Right lung (tissue), 5 donors: ENCODE measurements around the gene FIS1. TPM values are rescaled to one million over a fixed set of nuclear protein-coding genes. Genes with fewer than 3 reads are reported as not detected.
"Not testable (repeated sequence)": the region's sequence is repeated elsewhere in the genome, so short reads cannot be mapped to it uniquely, and the experiment has no call there.

ENCODE experiments used
- DNase-seq, 2 donors: peaks; one replicate each; pipeline ENCODE4 v3.0.0-alpha.2; 2013
- polyA plus RNA-seq, 5 donors: library from polyadenylated mRNA; unstranded; fragments of 120-200 nt; gene quantifications; one replicate each; pipeline versions ENCODE4 v1.2.1 to v1.2.3, GENCODE V29; 2013; ENCODE audit warnings: inconsistent platforms in 1 of 5, low replicate concordance in 1 of 5; ENCODE audit not compliant: insufficient read length in 5 of 5, insufficient read depth in 1 of 5

The FIS1 gene
- polyA plus RNA-seq, 5 donors = 121 to 163 (median 125) TPM

DNA sequence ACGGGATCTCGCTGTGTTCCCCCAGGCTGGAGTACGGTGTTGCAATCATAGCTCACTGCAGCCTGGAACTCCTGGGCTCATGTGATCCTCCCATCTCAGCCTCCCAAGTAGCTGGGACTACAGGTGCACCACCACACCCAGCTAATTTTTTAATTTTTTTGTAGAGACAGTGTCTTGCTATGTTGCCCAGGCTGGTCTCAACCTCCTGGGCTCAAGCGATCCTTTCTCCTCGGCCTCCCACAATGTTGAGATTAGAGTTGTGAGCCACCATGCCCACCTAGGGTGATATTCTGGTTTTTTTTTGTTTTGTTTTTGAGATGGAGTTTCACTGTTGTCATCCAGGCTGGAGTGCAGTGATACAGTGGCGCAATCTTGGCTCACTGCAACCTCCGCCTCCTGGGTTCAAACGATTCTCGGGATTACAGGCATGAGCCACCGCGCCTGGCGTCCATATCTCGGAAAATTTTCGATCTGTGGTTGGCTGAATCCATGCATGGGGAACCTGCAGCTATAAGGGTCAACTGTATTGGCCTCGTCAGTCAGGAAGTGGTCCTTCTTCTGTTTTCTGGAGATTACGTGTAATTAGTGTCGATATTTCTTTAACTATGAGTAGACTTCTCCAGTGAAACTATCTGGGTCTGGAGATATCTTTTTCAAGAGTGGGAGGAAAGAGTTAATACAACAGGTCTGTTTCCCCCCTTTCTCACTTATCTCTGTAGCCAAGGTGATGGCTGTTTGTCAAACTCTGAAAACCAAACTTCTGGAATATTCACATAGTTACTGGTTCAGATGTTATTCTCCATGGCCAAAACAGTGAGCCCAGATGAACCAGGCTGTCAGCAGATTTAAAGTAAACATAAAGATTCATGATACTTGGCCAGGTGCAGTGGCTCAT lies 21.0 kb upstream of the FIS1 start:
- no peak for DNase-seq

DNA sequence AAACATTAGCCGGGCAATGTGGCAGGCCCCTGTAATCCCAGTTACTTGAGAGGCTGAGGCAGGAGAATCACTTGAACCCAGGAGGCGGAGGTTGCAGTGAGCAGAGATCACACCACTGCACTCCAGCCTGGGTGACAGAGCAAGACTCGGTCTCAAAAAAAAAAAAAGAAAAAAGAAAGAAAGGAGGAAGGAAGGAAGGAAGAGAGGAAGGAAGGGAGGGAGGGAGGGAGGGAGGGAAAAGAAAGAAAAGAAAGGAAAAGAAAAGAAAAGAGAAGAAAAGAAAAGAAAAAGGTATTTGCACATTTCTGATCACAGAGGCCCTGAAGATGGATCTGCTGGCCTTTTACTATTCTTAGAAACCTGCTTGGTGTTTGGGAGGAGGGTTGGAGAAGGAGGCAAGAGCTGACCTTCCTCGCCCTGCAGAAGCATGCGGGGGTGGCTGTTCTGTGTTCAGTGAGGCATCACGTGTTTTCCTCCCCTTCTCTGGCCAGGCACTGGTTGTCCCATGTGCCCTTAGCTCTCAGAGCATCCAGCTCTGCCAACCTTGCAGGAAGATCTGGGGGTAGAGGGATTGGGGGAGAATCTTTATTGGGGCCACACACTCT lies 19.3 kb upstream of the FIS1 start:
- DNase-seq = not testable (repeated sequence)

DNA sequence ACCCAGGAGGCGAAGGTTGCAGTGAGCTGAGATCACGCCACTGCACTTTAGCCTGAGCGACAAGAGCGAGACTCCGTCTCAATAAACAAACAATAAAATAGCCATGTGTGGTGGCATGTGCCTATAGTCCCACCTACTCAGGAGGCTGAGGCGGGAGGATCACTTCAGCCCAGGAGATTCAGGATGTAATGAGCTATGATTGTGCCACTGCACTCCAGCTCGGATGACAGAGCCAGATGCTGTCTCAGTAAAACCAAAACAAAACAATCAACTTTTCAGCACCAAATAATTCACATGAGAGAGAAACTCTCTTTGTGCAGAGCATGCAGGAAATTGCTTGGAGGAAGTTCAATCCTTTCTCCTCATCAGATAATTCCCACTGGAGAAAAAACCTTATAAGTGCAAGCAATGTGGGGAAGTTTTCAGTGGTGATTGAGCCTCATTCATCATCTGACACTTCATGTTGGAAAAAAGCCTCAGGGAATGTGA lies 13.4 kb upstream of the FIS1 start:
- DNase-seq = peak; percentile 69 to 78

- no peak for DNase-seq
These were observed 10.9 kb upstream of the FIS1 start for GRCh38 chr7:101255796-101256195.

GRCh38 chr7:101253199-101253598 lies 8.3 kb upstream of the FIS1 start:
- DNase-seq = not testable (repeated sequence)

DNA sequence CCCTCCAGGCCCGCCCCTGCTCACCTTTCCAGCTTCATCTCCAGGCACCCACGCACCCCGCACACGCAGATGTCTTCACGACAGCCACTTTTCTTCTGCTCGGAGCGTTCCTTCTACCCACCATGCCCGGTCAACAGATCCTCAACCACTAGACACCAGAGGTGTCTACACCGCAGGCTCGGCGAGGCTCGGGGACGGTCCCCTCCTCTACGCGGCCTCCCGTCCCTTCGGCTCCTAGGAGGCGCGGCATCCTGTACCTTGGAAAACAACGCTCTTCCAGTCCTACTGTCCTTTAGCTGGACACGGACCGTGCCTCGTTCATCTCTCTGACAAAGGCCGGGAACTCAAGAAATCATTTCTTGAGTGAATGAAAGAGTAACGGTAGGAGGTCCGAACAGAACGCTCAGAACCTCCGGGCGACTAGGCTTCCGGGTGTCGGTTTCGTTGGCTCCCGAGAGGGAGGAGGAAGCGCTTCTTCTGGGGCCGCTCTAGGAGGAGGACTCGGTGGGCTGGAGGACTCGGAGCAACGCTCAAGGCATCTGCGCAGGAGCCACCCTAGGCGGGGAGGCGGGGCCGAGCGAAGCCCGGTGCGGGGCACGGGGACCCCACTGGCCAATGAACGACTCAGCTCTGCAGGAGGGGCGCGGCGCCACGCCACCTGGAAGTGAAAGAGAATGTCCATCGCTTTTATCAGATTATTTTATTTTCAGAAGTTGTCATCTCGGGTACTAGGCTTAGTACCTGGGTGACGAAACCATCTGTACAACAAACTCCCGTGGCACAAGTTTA lies 7.2 kb upstream of the FIS1 start:
- DNase-seq = peak; percentile 97

- DNase-seq = no peak
These were observed 5.4 kb upstream of the FIS1 start for GRCh38 chr7:101250324-101250723.

DNA sequence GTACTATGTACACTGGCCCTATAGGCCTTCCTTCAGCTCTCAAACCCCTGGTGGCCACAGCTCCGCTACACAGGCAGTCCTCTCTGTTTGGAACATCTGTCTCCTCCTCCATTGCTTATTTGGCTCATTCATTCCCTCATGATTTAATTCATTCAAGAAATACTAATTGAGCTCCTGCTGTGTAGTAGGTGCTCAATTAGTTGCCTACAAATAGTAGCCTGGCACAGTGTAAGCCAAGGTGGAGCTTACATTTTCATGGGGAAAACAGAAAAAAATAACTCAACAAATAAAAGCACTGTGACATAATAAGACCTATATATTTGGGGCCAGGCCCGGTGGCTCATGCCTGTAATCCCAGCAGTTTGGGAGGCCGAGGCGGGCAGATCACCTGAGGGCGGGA lies 3.4 kb upstream of the FIS1 start:
- DNase-seq = no peak

DNA sequence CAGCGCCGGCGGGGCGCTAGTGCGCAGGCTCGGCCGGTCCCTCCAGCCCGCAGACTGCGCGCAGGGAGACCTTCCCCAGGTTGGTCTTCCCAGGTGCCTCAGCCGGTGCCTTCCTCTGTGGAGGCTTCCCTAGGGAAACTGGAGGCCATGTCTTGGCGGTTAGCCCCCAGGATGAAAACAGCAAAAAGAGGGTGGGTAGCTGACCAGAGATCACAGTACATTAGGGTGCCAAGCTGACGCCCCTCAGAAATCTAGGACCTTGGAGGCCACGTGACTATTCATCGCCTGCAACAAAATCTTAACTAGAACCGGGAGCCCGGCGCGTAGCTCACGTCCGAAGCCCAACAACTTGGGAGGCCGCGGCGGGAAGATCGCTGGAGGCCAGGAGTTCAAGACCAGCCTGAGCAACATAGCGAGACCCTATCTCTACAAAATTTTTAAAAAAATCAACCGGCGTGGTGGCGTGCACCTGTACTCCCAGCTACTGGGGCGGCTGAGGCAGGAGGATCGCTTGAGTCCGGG lies 327 bp upstream of the FIS1 start:
- no peak for DNase-seq

GRCh38 chr7:101243646-101244374 lies 1.1 kb downstream of the FIS1 start:
- DNase-seq = no peak

DNA sequence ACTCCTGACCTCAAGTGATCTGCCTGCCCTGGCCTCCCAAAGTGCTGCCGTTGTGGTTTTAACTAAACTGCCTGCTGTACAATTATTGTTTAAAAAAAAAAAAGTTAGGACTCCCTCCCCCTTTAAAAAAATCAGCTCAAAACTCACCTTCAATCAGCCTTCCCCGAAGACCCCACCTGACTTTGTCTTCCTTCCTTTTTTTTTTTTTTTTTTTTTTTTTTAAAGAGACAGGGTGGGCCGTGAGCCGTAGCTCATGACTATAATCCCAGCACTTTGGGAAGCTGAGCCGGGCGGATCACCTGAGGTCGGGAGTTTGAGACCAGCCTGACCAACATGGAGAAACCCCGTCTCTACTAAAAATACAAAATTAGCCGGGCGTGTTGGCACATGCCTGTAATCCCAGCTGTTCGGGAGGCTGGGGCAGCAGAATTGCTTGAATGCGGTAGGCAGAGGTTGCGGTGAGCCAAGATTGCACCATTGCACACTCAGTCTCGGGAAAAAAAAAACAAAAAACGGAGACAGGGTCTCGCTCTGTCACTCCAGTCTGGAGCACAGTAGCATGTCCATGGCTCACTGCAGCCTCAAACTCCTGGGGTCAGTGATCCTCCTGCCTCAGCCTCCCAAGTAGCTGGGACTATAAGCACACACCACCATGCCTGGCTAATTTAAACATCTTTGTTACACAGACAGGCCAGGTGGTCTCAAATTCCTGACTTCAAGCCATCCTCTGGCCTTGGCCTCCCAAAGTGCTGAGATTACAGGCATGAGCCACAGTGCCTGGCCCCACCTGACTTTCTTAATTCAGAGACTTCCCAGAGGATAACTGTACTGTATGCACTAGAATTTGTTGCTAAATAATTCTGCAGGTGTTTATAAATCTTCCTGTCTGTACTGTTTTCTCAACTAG lies 3.2 kb downstream of the FIS1 start:
- DNase-seq = no peak

DNA sequence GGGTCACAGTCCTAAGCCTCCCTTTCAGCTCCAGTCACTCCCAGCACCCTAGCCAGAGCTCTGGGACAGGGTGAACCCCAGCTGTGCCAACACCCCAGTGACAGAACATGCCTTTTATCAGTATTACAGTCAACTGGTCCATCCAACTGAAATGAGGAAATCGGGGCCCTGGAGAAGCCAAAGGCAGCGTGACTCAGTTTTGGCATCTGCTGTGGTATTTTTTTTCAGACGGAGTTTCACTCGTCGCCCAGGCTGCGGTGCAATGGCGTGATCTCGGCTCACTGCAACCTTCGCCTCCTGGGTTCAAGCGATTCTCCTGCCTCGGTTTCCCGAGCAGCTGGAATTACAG lies 3.9 kb downstream of the FIS1 start:
- no peak for DNase-seq

- DNase-seq = no peak
These were observed 4.5 kb downstream of the FIS1 start for GRCh38 chr7:101240226-101241014.

GRCh38 chr7:101239951-101240220 lies 5.0 kb downstream of the FIS1 start:
- no peak for DNase-seq

- DNase-seq = no peak
These were observed 5.5 kb downstream of the FIS1 start for GRCh38 chr7:101239191-101239950.

GRCh38 chr7:101238226-101239182 lies 6.4 kb downstream of the FIS1 start:
- DNase-seq = no peak

DNA sequence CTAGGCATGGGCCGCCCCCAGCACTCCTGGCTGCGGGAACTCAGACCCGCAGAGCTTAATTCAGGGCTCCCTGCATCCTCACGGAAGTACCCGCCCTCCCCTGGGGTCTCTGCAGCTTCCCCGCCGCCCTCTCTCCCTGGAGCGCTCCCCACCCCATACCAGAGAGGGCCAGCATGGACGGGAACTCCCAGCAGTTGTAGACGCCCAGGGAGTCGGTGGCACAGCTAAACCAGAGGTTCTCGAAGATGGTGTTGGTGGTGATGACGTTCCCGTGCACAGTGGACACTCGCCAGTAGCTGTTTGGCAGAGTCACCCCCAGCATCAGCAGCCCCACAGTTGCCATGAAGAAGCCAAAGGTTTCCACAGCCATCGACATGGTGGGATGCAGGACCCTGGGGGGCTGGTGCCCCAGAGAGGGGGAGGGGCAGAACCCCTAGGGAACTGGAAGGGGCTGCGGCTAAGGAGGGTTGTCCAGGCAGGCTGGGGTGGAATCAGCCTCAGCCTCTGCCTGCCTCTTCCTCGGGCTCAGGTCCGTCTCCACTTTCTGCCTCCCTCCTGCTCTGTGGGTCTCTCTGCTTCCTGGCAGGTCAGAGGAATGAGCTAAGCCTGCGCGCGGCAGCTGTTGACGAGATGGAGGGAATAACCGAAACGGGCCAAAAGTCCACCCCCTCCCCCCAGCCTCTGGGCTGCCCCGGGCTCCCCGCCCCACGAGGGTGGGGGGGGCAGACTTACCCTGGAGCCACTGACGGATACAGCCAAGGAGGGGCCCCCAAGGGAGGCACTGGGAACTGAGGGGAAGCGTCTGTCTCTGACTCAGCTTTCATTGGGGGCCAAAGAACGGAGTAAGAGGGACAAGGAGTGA lies 7.4 kb downstream of the FIS1 start, which contains the start of gene CLDN15:
Gene CLDN15 (minus strand): TSS at position 597 of the 862 bp plus-strand sequence. CDS start 221 bp downstream, at position 376.
- DNase-seq = no peak
